Thyroid gland (tissue), 4 donors: ENCODE results near the gene RRBP1.

Source experiments
- CTCF ChIP-seq, 6 experiments: fragments of 200-600 bp in 3 of 6; fragments of 450-650 bp in 3 of 6; sonication (generic) in 3 of 6; IDR thresholded peaks; one replicate each; pipeline ENCODE4 v1.5.1; 2016 to 2019; ENCODE audit warnings: antibody characterized with exemption in 6 of 6, mild to moderate bottlenecking in 2 of 6, inconsistent platforms in 1 of 6, moderate library complexity in 1 of 6
- POLR2A ChIP-seq, 2 donors: fragments of 450-650 bp; IDR thresholded peaks; one replicate each; pipeline ENCODE4 v1.6.1; 2017; ENCODE audit warnings: antibody characterized with exemption in 2 of 2, mild to moderate bottlenecking in 2 of 2, moderate library complexity in 1 of 2

GRCh38 chr20:17698384-17698783 is 16.3 kb upstream of the RRBP1 start:
- TF ChIP-seq CTCF (IDR thresholded peaks at IDR 0.05) (no peak), POLR2A (IDR thresholded peaks at IDR 0.05) (no peak)
